Measurements from ENCODE around the gene ITPR3.

ITPR3 gene

GRCh38 chr6:33686981-33687975 lies 66.2 kb downstream of the ITPR3 start:
- DNase-seq (ENCODE audit: low spot score): no peak

- no peak for DNase-seq (ENCODE audit: low spot score)
Observed at GRCh38 chr6:33688006-33688405, 66.9 kb downstream of the ITPR3 start.

- no peak for DNase-seq (ENCODE audit: low spot score)
Observed at GRCh38 chr6:33688451-33689147, 67.5 kb downstream of the ITPR3 start.

GRCh38 chr6:33689148-33689494 lies 68.0 kb downstream of the ITPR3 start:
- no peak for DNase-seq (ENCODE audit: low spot score)

GRCh38 chr6:33689879-33690278 lies 68.8 kb downstream of the ITPR3 start:
- no peak for DNase-seq (ENCODE audit: low spot score)

- DNase-seq (ENCODE audit: low spot score): no peak
Observed at GRCh38 chr6:33690766-33691165, 69.6 kb downstream of the ITPR3 start.

GRCh38 chr6:33691456-33692077 lies 70.4 kb downstream of the ITPR3 start:
- DNase-seq (ENCODE audit: low spot score): peak; percentile 8

- DNase-seq (ENCODE audit: low spot score): peak; percentile 64
Observed at GRCh38 chr6:33692078-33692759, 71.1 kb downstream of the ITPR3 start.

GRCh38 chr6:33692760-33693158 lies 71.6 kb downstream of the ITPR3 start:
- DNase-seq (ENCODE audit: low spot score): no peak

GRCh38 chr6:33693186-33694105 lies 72.3 kb downstream of the ITPR3 start:
- DNase-seq (ENCODE audit: low spot score): no peak

- no peak for DNase-seq (ENCODE audit: low spot score)
Observed at GRCh38 chr6:33694401-33694931, 73.3 kb downstream of the ITPR3 start.

GRCh38 chr6:33694977-33695376 lies 73.9 kb downstream of the ITPR3 start:
- DNase-seq (ENCODE audit: low spot score): no peak

GRCh38 chr6:33695451-33695887 lies 74.3 kb downstream of the ITPR3 start:
- no peak for DNase-seq (ENCODE audit: low spot score)

- DNase-seq (ENCODE audit: low spot score): no peak
Observed at GRCh38 chr6:33696076-33696475, 75.0 kb downstream of the ITPR3 start.

- DNase-seq (ENCODE audit: low spot score): no peak
Observed at GRCh38 chr6:33696548-33697518, 75.7 kb downstream of the ITPR3 start.

GRCh38 chr6:33697845-33698244 lies 76.7 kb downstream of the ITPR3 start:
- no peak for DNase-seq (ENCODE audit: low spot score)

GRCh38 chr6:33698494-33698893 lies 77.4 kb downstream of the ITPR3 start:
- DNase-seq (ENCODE audit: low spot score): no peak

- DNase-seq (ENCODE audit: low spot score): no peak
Observed at GRCh38 chr6:33699131-33699530, 78.0 kb downstream of the ITPR3 start.

- DNase-seq (ENCODE audit: low spot score): no peak
Observed at GRCh38 chr6:33699739-33700138, 78.6 kb downstream of the ITPR3 start.

Measured in iPS-NIHi11 (cell line).